Left ventricle myocardium superior (tissue), 1 donor: ENCODE measurements around the gene HECA. TPM values are rescaled to one million over a fixed set of nuclear protein-coding genes. Genes with fewer than 3 reads are reported as not detected.
"Not testable (repeated sequence)": the region's sequence is repeated elsewhere in the genome, so short reads cannot be mapped to it uniquely, and the experiment has no call there.

ENCODE experiments used
- ATAC-seq: fragments of 200-7000 bp; cut with Tn5 transposase; one replicate; pipeline ENCODE4 v1.9.1; 2020; ENCODE audit warnings: mild to moderate bottlenecking, moderate library complexity
- DNase-seq: peaks from one replicate; pipeline ENCODE4 v3.0.0-alpha.2; 2020
- intact Hi-C: fragments of 100-400 bp; cut with micrococcal nuclease; formaldehyde crosslinking; loops from one replicate; pipeline ENCODE4 v1.11.0; 2022
- long read RNA-seq: library from polyadenylated mRNA; unstranded; transcript quantifications from one replicate; pipeline ENCODE4 v2.0.0, GENCODE V29; 2021
- total RNA-seq: library from RNA; stranded (reverse); fragmentation: NEBNext Ultra II Directional; extraction: Animal tissue kit (Norgen Biotek cat#: 25700); gene quantifications from one replicate; pipeline ENCODE4 v1.2.1, GENCODE V29; 2021
- donor health status: DM: no; HTN: yes; CAD: no; lungs with severe emphysema.

Gene HECA
- total RNA-seq: 63.3 TPM
- long read RNA-seq, full-length matches to known transcripts: 29 of 86 reads
- long read RNA-seq, partial matches to known transcripts: 55 of 86 reads
- long read RNA-seq, other reads (novel, unspliced or antisense): 2 of 86 reads

GRCh38 chr6:139134817-139135577 is at the start of gene HECA:
HECA (plus strand) TSS chr6:139135080; CDS start chr6:139135397, 317 bp downstream.
- ATAC-seq (peak; percentile 91), DNase-seq (peak; percentile 99)
- intact Hi-C loops: no loop called here

GRCh38 chr6:139091826-139092225 is 43.1 kb upstream of the HECA start:
- intact Hi-C loops: no loop called here

GRCh38 chr6:139099984-139100383 is 34.9 kb upstream of the HECA start:
- DNase-seq: no peak
- ATAC-seq: no peak
- intact Hi-C loops: no loop called here

More at GRCh38 chr6:139091826-139092225, 43.1 kb upstream of the HECA start:
- ATAC-seq (no peak), DNase-seq (no peak)

GRCh38 chr6:139107051-139107450 is 27.8 kb upstream of the HECA start:
- ATAC-seq: no peak
- intact Hi-C loops: no loop called here
- DNase-seq: no peak

GRCh38 chr6:139108378-139108777 is 26.5 kb upstream of the HECA start:
- ATAC-seq: no peak
- intact Hi-C loops: no loop called here
- DNase-seq: no peak

- ATAC-seq (peak; percentile 51), DNase-seq (peak; percentile 33)
- intact Hi-C loops: no loop called here
These were observed 25.3 kb upstream of the HECA start for GRCh38 chr6:139109558-139109957.

GRCh38 chr6:139112146-139112545 is 22.7 kb upstream of the HECA start:
- DNase-seq (no peak), ATAC-seq (no peak)
- intact Hi-C loops: no loop called here

GRCh38 chr6:139112561-139112960 is 22.3 kb upstream of the HECA start:
- DNase-seq (no peak), ATAC-seq (no peak)
- intact Hi-C loops: no loop called here

- DNase-seq: no peak
- intact Hi-C loops: no loop called here
- no peak for ATAC-seq
These were observed 20.1 kb upstream of the HECA start for GRCh38 chr6:139114746-139115145.

GRCh38 chr6:139115989-139116758 is 18.7 kb upstream of the HECA start:
- no peak for ATAC-seq
- intact Hi-C loops: no loop called here
- no peak for DNase-seq

- intact Hi-C loops: no loop called here
- DNase-seq (no peak), ATAC-seq (no peak)
These were observed 17.1 kb upstream of the HECA start for GRCh38 chr6:139117734-139118133.

- ATAC-seq: no peak
- intact Hi-C loops: no loop called here
These were observed 15.3 kb upstream of the HECA start for GRCh38 chr6:139119552-139119951.

GRCh38 chr6:139122823-139123222 is 12.1 kb upstream of the HECA start:
- intact Hi-C loops: loop anchor here (10.0 kb wide), 1 partner anchor 232 kb away; no protein-coding TSS in a partner anchor
- DNase-seq, ATAC-seq: not testable (repeated sequence)

More at GRCh38 chr6:139119552-139119951, 15.3 kb upstream of the HECA start:
- DNase-seq: no peak

GRCh38 chr6:139124887-139125672 is 9.8 kb upstream of the HECA start:
- intact Hi-C loops: loop anchor here (10.0 kb wide), 1 partner anchor 230 kb away; no protein-coding TSS in a partner anchor
- DNase-seq (peak; percentile 60), ATAC-seq (peak; percentile 99)

- ATAC-seq: peak; percentile 69
- intact Hi-C loops: loop anchor here (10.0 kb wide), 1 partner anchor 229 kb away; no protein-coding TSS in a partner anchor
- no peak for DNase-seq
These were observed 8.6 kb upstream of the HECA start for GRCh38 chr6:139126255-139126654.

- DNase-seq (no peak), ATAC-seq (no peak)
- intact Hi-C loops: loop anchor here (10.0 kb wide), 1 partner anchor 228 kb away; no protein-coding TSS in a partner anchor
These were observed 7.9 kb upstream of the HECA start for GRCh38 chr6:139126931-139127330.

GRCh38 chr6:139129284-139129683 is 5.6 kb upstream of the HECA start:
- intact Hi-C loops: loop anchor here (10.0 kb wide), 1 partner anchor 226 kb away; no protein-coding TSS in a partner anchor
- ATAC-seq (no peak), DNase-seq (no peak)

- intact Hi-C loops: no loop called here
- DNase-seq (no peak), ATAC-seq (no peak)
These were observed 3.1 kb upstream of the HECA start for GRCh38 chr6:139131736-139132280.
